CD4-positive, alpha-beta memory T cell (primary cell): Measurements from ENCODE around the gene LTK. TPM values are rescaled to one million over a fixed set of nuclear protein-coding genes. Genes with fewer than 3 reads are reported as not detected.

Source experiments
- CTCF ChIA-PET: fragments of 350-600 bp; sonication (Branson Sonifier 250); formaldehyde crosslinking; loops from one replicate; lab custom pipeline; 2021; ENCODE audit warnings: inconsistent platforms; ENCODE audit not compliant: partially characterized antibody; lab: Charles Lee
- POLR2A ChIA-PET: fragments of 350-600 bp; sonication (Branson Sonifier 250); formaldehyde crosslinking; loops from one replicate; lab custom pipeline; 2021; ENCODE audit not compliant: partially characterized antibody; lab: Charles Lee
- DNase-seq, 5 donors: peaks; one replicate each; pipeline versions ENCODE4 v3.0.0 to v3.0.0-alpha.2; 2020 to 2022; ENCODE audit warnings: mixed read lengths in 1 of 5
- H3K27ac ChIP-seq: one replicate; pipeline ENCODE4 v1.7.0; 2013; ENCODE audit warnings: low read depth, low read length
- H3K27me3 ChIP-seq: 2 replicates; pipeline ENCODE4 v1.7.0; 2013; ENCODE audit warnings: mild to moderate bottlenecking, low read length, moderate library complexity; ENCODE audit not compliant: insufficient read depth
- H3K36me3 ChIP-seq: 2 replicates; pipeline ENCODE4 v1.7.0; 2013; ENCODE audit warnings: mild to moderate bottlenecking, low read length, moderate library complexity; ENCODE audit not compliant: insufficient read depth
- H3K4me1 ChIP-seq: 2 replicates; pipeline ENCODE4 v1.7.0; 2013; ENCODE audit warnings: mild to moderate bottlenecking, low read length, moderate library complexity; ENCODE audit not compliant: insufficient read depth
- H3K4me3 ChIP-seq, 2 donors: one replicate each; pipeline ENCODE4 v1.7.0; 2013; ENCODE audit warnings: low read length in 2 of 2, mild to moderate bottlenecking in 1 of 2
- H3K9me3 ChIP-seq, 2 donors: one replicate each; pipeline ENCODE4 v1.7.0; 2013; ENCODE audit warnings: low read length in 2 of 2, control low read depth in 1 of 2; ENCODE audit not compliant: control insufficient read depth in 1 of 2
- H3K27ac Mint-ChIP-seq, 7 donors: one replicate each; pipeline ENCODE4 v1.8.0; 2020 to 2021; ENCODE audit warnings: mixed read lengths in 7 of 7, mild to moderate bottlenecking in 6 of 7, inconsistent platforms in 3 of 7, moderate library complexity in 3 of 7
- H3K27me3 Mint-ChIP-seq, 2 donors: one replicate each; pipeline ENCODE4 v1.8.0; 2020 to 2021; ENCODE audit warnings: mixed read lengths in 2 of 2
- H3K36me3 Mint-ChIP-seq, 2 donors: one replicate each; pipeline ENCODE4 v1.8.0; 2020 to 2021; ENCODE audit warnings: mixed read lengths in 2 of 2, inconsistent platforms in 1 of 2, mild to moderate bottlenecking in 1 of 2
- H3K4me1 Mint-ChIP-seq, 4 donors: one replicate each; pipeline ENCODE4 v1.8.0; 2020 to 2021; ENCODE audit warnings: mixed read lengths in 4 of 4, mild to moderate bottlenecking in 1 of 4
- H3K4me3 Mint-ChIP-seq, 8 donors: one replicate each; pipeline ENCODE4 v1.8.0; 2020 to 2021; ENCODE audit warnings: mixed read lengths in 8 of 8, mild to moderate bottlenecking in 7 of 8, moderate library complexity in 6 of 8, inconsistent platforms in 3 of 8
- H3K9me3 Mint-ChIP-seq, 8 donors: one replicate each; pipeline ENCODE4 v1.8.0; 2020 to 2021; ENCODE audit warnings: mixed read lengths in 8 of 8, mild to moderate bottlenecking in 5 of 8, inconsistent platforms in 3 of 8, moderate library complexity in 1 of 8
- intact Hi-C: fragments of 100-400 bp; cut with micrococcal nuclease; formaldehyde crosslinking; loops from one replicate; pipeline ENCODE4 v1.15.1; 2023
- polyA plus RNA-seq, 2 donors: library from polyadenylated mRNA; unstranded; fragments of 300-500 nt; fragmentation: Illumina TruSeq; gene quantifications; one replicate each; pipeline ENCODE4 v1.2.3, GENCODE V29; 2021
- total RNA-seq, 2 experiments: library from RNA; stranded (reverse); gene quantifications; one replicate each; pipeline ENCODE4 v1.2.3, GENCODE V29; 2021

LTK gene
- total and polyA plus RNA-seq, 4 experiments from 2014 or later, result 1.9 to 5.1 (median 3.7) TPM

- CTCF ChIA-PET, result interaction anchor here (2.0 kb wide), 1 partner anchor 16 kb away, joined by 10 read pairs; no protein-coding TSS in a partner anchor
- H3K4me3 Mint-ChIP-seq, result peak overlapping the region in 2 of 8 donors; percentile 79 to 86
- intact Hi-C loops, result no loop called here
- Histone ChIP-seq H3K27ac (peak overlapping the region; percentile 46), H3K27me3 (no peaks in the 10 kb centered on the region), H3K9me3 (no peaks in the 10 kb centered on the region), H3K4me1 (peaks cover 20% of the 10 kb centered on the region), H3K4me3 (no peak overlapping the region), H3K36me3 (peaks cover 30% of the 10 kb centered on the region)
- no peak for DNase-seq
- POLR2A ChIA-PET, result interaction anchor here (0.6 to 3.0 kb wide), 3 partner anchors 11 to 233 kb away, joined by 3 to 10 read pairs (median 4); partner anchors contain the start of gene ITPKA
- peak overlapping the region in 6 of 7 donors; percentile 76 to 93 (median 81) for H3K27ac Mint-ChIP-seq
- H3K36me3 Mint-ChIP-seq, result peaks cover 28 to 43% of the 10 kb centered on the region in 2 donors
- peaks cover 11 to 21% (median 16%) of the 10 kb centered on the region in 4 donors for H3K4me1 Mint-ChIP-seq
- H3K27me3 Mint-ChIP-seq, result no peaks in the 10 kb centered on the region
- H3K9me3 Mint-ChIP-seq, result no peaks in the 10 kb centered on the region
Measured at GRCh38 chr15:41482110-41482877, 31.3 kb downstream of the LTK start.

GRCh38 chr15:41480396-41481140 lies 33.1 kb downstream of the LTK start:
- DNase-seq, result no peak
- H3K27ac ChIP-seq, result no peak overlapping the region
- H3K4me1 Mint-ChIP-seq, result peaks cover 11 to 21% (median 16%) of the 10 kb centered on the region in 4 donors
- intact Hi-C loops, result no loop called here
- no peak overlapping the region for H3K4me3 ChIP-seq
- no peaks in the 10 kb centered on the region for H3K27me3 ChIP-seq
- ChIA-PET POLR2A (interaction anchor here (1.6 kb wide), 1 partner anchor 13 kb away, joined by 4 read pairs; the partner anchor contains the start of gene ITPKA), CTCF (interaction anchor here (1.3 to 2.0 kb wide), 2 partner anchors 10 to 14 kb away, joined by 3 to 10 read pairs; no protein-coding TSS in a partner anchor)
- peaks cover 20% of the 10 kb centered on the region for H3K4me1 ChIP-seq
- H3K36me3 ChIP-seq, result peaks cover 47% of the 10 kb centered on the region
- H3K4me3 Mint-ChIP-seq, result no peak overlapping the region
- H3K9me3 Mint-ChIP-seq, result no peaks in the 10 kb centered on the region
- H3K36me3 Mint-ChIP-seq, result peaks cover 43 to 59% of the 10 kb centered on the region in 2 donors
- no peaks in the 10 kb centered on the region for H3K27me3 Mint-ChIP-seq
- H3K27ac Mint-ChIP-seq, result peak overlapping the region in 3 of 7 donors; percentile 56 to 62 (median 60)
- H3K9me3 ChIP-seq, result no peaks in the 10 kb centered on the region

- Mint-ChIP-seq H3K27me3 (no peaks in the 10 kb centered on the region), H3K4me1 (no peaks in the 10 kb centered on the region), H3K9me3 (no peaks in the 10 kb centered on the region), H3K4me3 (no peak overlapping the region), H3K36me3 (peaks cover 58 to 67% of the 10 kb centered on the region in 2 donors), H3K27ac (no peak overlapping the region)
- no peak overlapping the region for H3K27ac ChIP-seq
- no peaks in the 10 kb centered on the region for H3K9me3 ChIP-seq
- H3K36me3 ChIP-seq, result peaks cover 69% of the 10 kb centered on the region
- no peaks in the 10 kb centered on the region for H3K4me1 ChIP-seq
- H3K4me3 ChIP-seq, result no peak overlapping the region
- POLR2A ChIA-PET, result interaction anchor here (1.0 kb wide), 1 partner anchor 10 kb away, joined by 3 read pairs; no protein-coding TSS in a partner anchor
- intact Hi-C loops, result no loop called here
- no peak for DNase-seq
- no peaks in the 10 kb centered on the region for H3K27me3 ChIP-seq
- CTCF ChIA-PET, result interaction anchor here (0.5 kb wide), 1 partner anchor 134 kb away, joined by 3 read pairs; no protein-coding TSS in a partner anchor
Measured at GRCh38 chr15:41476416-41477048, 37.1 kb downstream of the LTK start.

GRCh38 chr15:41474941-41475340 lies 38.7 kb downstream of the LTK start:
- Histone ChIP-seq H3K27ac (no peak overlapping the region), H3K4me3 (no peak overlapping the region), H3K27me3 (no peaks in the 10 kb centered on the region), H3K9me3 (no peaks in the 10 kb centered on the region), H3K36me3 (peaks cover 72% of the 10 kb centered on the region), H3K4me1 (no peaks in the 10 kb centered on the region)
- intact Hi-C loops, result no loop called here
- H3K4me3 Mint-ChIP-seq, result no peak overlapping the region
- peaks cover 58 to 63% of the 10 kb centered on the region in 2 donors for H3K36me3 Mint-ChIP-seq
- POLR2A ChIA-PET, result no interaction called here
- no peaks in the 10 kb centered on the region for H3K9me3 Mint-ChIP-seq
- no peaks in the 10 kb centered on the region for H3K27me3 Mint-ChIP-seq
- no peak overlapping the region for H3K27ac Mint-ChIP-seq
- no peaks in the 10 kb centered on the region for H3K4me1 Mint-ChIP-seq
- no peak for DNase-seq
- CTCF ChIA-PET, result no interaction called here

GRCh38 chr15:41474436-41474835 lies 39.2 kb downstream of the LTK start:
- no peaks in the 10 kb centered on the region for H3K9me3 ChIP-seq
- peaks cover 73% of the 10 kb centered on the region for H3K36me3 ChIP-seq
- no peaks in the 10 kb centered on the region for H3K4me1 ChIP-seq
- intact Hi-C loops, result no loop called here
- POLR2A ChIA-PET, result no interaction called here
- H3K36me3 Mint-ChIP-seq, result peaks cover 62 to 64% of the 10 kb centered on the region in 2 donors
- no peak overlapping the region for H3K4me3 ChIP-seq
- H3K27ac Mint-ChIP-seq, result peak overlapping the region in 1 of 7 donors; percentile 13
- no peaks in the 10 kb centered on the region for H3K27me3 Mint-ChIP-seq
- no peak overlapping the region for H3K27ac ChIP-seq
- no peak for DNase-seq
- H3K27me3 ChIP-seq, result no peaks in the 10 kb centered on the region
- CTCF ChIA-PET, result no interaction called here
- no peaks in the 10 kb centered on the region for H3K9me3 Mint-ChIP-seq
- H3K4me1 Mint-ChIP-seq, result no peaks in the 10 kb centered on the region
- H3K4me3 Mint-ChIP-seq, result no peak overlapping the region

- Mint-ChIP-seq H3K4me1 (no peaks in the 10 kb centered on the region), H3K27me3 (no peaks in the 10 kb centered on the region), H3K27ac (no peak overlapping the region), H3K4me3 (no peak overlapping the region), H3K36me3 (peaks cover 58 to 60% of the 10 kb centered on the region in 2 donors), H3K9me3 (no peaks in the 10 kb centered on the region)
- intact Hi-C loops, result no loop called here
- ChIA-PET CTCF (no interaction called here), POLR2A (interaction anchor here (0.5 kb wide), 1 partner anchor 29 kb away, joined by 3 read pairs; no protein-coding TSS in a partner anchor)
- Histone ChIP-seq H3K4me3 (no peak overlapping the region), H3K27me3 (no peaks in the 10 kb centered on the region), H3K27ac (no peak overlapping the region), H3K4me1 (no peaks in the 10 kb centered on the region), H3K9me3 (no peaks in the 10 kb centered on the region), H3K36me3 (peaks cover 63% of the 10 kb centered on the region)
- DNase-seq, result no peak
Measured at GRCh38 chr15:41473418-41473817, 40.2 kb downstream of the LTK start.
